C1 segment of cervical spinal cord (tissue), 14 donors: Measurements from ENCODE around the gene ARMC5.

Source experiments
- DNase-seq, 14 donors: peaks; one replicate each; lab custom pipeline; 2025; lab: John Stamatoyannopoulos, UW

Gene ARMC5

DNA sequence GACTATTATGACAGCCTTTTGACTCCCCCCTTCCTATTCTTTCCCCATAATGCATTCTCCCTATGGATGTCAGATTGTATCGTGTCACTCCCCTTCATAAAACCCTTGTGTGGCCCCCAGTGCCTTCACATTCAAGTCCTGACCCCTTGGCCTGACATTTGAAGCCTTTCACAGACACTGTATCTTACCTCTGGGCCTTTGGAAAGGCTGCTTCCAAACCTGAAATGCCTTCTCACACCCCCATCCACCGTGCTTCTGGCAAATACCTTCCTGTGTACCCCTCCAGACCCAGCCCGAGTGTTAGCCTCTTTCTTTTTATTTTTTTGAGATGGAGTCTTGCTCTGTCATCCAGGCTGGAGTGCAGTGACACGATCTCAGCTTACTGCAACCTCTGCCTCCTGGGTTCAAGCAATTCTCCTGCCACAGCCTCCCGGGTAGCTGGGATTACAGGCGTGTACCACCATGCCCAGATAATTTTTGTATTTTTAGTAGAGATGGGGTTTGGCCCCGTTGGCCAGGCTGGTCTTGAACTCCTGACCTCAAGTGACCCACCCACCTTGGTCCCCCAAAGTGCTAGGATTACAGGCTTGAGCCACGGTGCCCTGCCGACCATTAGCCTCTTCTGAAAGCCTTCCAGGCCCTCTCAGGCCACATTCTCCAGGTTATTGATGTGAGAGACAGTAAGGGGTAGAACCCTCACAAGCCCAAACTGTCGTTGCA is 2.1 kb downstream of the ARMC5 start:
- no peak for DNase-seq

DNA sequence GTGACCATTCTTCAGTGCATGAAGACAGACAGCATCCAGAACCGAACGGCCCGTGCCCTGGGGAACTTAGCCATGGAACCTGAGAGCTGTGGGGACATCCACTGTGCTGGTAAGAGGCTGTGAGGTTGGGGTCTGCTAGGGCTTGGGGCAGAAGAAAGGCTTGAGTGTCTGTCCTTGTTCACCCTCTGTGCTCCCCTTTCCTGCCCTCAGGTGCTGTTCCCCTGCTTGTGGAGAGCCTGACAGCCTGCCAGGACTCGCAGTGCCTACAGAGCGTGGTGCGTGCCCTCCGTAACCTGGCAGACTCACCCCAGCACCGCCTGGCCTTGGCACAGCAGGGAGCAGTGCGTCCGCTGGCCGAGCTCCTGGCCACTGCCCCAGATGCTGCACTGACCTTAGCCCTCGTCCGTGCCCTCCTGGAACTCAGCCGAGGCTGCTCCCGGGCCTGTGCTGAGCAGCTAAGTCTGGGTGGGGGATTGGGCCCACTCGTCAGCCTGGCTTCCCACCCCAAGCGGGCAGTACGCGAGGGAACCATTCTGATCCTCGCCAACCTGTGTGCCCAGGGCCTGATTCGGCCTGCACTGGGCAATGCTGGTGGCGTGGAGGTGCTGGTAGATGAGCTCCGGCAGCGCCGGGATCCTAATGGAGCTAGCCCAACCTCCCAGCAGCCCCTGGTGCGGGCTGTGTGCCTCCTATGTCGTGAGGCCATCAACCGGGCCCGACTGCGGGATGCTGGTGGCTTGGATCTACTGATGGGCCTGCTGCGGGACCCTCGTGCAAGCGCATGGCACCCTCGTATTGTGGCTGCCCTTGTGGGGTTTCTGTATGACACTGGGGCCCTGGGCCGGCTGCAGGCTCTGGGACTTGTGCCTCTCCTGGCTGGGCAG is 2.9 kb downstream of the ARMC5 start:
- DNase-seq = no peak

DNA sequence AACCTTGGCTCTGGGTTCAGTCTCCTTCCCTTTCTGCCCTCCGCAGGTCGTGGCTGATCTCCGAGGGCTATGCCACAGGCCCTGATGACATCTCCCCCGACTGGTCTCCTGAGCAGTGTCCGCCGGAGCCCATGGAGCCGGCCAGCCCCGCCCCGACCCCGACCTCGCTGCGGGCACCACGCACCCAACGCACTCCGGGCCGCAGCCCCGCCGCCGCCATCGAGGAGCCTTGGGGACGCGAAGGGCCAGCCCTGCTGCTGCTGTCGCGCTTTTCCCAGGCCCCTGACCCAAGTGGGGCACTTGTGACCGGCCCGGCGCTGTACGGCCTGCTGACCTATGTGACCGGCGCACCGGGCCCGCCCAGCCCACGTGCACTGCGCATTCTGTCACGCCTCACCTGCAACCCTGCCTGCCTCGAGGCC is 5.1 kb downstream of the ARMC5 start:
- no peak for DNase-seq

DNA sequence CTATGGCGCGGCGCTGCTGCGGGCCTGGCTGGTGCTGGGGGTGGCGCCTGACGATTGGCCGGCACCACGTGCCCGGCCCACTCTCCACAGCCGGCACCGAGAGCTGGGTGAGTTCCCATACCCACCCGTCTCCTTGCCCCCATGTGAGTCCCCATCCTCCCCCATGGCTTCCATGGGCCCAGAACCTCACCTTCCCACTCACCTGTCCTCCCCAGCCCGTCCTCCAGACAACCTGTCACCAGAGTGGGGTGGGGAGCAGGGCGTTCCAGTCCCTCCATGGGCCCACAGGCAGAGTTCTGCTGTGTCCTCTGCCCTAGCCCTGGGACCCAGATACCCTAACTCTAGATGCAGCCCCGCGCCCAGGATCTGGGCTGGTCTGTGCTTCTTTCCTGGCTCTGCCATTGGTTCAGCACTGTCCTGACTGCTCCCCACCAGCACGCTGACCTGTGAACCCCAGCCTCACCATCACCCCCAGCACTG is 5.5 kb downstream of the ARMC5 start:
- no peak for DNase-seq

DNA sequence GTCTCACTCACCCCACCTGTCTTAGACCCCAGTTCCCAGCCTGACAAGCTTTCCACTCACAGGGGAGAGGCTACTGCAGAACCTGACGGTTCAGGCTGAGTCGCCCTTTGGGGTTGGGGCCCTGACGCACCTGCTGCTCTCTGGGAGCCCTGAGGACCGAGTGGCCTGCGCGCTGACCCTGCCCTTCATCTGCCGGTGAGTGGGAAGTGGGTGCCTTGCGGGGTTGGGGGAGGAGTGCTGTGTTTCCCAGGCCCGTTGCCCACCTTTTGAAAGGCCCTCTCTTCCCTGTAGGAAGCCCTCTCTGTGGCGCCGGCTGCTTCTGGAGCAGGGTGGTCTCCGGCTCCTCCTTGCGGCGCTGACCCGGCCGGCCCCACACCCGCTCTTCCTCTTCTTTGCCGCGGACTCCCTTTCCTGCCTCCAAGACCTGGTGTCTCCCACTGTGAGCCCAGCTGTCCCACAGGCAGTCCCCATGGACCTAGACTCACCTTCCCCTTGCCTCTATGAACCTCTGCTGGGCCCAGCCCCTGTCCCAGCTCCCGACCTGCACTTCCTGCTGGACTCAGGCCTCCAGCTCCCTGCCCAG is 6.6 kb downstream of the ARMC5 start:
- DNase-seq = no peak

DNA sequence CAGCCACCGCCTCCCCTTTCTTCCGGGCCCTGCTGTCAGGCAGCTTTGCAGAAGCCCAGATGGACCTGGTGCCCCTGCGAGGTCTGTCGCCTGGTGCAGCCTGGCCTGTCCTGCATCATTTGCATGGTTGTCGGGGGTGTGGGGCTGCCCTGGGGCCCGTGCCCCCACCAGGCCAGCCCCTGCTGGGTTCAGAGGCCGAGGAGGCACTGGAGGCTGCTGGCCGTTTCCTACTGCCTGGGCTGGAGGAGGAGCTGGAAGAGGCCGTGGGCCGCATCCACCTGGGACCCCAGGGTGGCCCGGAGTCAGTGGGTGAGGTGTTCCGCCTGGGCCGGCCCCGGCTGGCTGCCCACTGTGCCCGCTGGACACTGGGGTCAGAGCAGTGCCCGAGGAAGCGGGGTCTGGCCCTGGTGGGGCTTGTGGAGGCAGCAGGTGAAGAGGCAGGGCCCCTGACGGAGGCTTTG is 7.1 kb downstream of the ARMC5 start:
- no peak for DNase-seq

DNA sequence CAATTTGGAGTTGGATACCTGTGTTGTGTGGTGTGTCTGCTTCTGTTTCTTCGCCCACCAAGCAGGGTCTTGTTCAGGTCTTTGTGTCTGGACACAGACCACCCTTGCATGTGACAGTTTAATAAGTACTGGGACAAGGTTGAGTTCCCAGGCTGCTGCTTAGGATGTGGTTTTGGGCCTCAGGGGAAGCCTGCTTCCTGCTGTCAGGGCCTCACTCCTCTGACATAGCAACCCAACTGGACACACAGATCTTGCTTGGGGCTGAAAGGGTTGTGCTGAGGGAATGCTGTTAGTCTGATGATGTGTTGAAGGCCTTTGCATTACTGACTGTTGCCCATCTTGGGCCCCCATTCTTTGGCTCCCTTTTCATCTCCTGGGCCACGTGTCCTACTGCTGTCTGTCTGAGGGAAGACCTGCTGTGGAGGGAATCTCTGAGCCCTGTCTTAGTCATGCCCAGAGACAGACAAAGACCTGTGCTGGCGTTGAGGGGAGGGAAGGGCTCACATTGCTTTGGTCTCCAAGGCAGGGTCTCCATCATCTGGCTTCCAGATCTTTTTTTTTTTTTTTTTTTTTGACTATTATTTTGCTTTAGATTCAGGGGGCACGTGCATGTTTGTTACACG is 8.0 kb downstream of the ARMC5 start:
- no peak for DNase-seq

DNA sequence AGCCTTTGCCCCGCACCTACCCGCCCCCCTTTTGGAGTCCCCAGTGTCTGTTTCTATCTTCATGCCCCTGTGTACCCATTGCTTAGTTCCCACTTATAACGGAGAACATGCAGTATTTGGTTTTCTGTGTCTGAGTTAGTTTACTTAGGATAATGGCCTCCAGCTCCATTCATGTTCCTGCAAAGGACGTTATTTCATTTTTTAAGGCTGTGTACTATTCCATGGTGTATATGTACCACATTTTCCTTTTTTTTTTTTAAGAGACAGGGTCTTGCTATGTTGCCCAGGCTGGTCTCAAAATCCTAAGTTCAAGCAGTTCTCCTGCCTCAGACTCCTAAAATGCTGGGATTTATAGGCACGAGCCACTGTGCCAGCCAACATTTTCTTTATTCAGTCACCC is 8.6 kb downstream of the ARMC5 start:
- no peak for DNase-seq

DNA sequence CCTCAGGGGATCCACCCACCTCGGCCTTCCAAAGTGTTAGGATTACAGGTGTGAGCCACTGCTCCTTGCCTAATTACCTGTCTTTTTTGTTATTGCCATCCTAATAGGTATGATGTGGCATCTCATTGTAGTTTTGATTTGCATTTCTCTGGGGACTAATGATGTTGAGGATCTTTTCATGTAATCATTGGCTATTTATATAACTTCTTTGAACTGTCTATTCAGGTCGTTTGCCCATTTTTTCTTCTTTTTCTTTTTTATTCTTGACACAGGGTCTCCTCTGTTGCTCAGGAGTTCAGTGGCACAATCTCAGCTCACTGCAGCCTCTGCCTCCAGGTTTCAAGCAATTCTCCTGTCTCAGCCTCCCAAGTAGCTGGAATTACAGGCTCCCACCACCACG is 11.3 kb downstream of the ARMC5 start:
- DNase-seq = no peak

DNA sequence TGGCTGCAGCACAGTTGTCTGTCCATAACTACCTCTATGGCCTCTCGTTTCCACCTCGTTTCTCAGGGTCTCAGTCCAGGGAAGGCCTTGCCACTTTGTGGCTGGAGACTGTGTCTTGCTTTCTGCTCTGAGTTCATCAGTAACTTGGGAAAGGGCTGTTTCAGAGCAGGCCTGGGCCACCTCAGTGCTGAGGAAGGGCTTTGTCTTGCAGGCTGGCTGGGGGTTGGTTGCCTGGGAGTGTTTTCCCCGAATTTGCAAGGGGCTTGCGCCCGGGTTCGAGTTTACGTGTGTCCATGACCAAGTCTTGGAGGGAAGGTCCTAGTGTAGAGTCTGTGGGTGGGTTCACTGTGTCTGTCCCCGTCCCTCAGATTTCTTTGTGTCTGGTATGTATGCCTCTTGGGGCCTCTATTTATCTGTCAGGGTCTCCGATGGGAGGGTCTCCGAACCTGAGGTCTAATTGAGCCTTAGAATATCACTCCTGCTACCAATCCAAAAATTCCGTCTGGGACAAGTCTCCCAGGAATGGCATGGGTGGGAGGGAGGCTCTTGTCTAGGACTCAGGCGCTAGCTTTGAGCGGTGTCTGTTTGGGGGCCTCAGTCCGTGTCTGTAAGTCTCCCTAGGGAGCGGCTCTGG is 12.1 kb downstream of the ARMC5 start:
- DNase-seq = no peak

DNA sequence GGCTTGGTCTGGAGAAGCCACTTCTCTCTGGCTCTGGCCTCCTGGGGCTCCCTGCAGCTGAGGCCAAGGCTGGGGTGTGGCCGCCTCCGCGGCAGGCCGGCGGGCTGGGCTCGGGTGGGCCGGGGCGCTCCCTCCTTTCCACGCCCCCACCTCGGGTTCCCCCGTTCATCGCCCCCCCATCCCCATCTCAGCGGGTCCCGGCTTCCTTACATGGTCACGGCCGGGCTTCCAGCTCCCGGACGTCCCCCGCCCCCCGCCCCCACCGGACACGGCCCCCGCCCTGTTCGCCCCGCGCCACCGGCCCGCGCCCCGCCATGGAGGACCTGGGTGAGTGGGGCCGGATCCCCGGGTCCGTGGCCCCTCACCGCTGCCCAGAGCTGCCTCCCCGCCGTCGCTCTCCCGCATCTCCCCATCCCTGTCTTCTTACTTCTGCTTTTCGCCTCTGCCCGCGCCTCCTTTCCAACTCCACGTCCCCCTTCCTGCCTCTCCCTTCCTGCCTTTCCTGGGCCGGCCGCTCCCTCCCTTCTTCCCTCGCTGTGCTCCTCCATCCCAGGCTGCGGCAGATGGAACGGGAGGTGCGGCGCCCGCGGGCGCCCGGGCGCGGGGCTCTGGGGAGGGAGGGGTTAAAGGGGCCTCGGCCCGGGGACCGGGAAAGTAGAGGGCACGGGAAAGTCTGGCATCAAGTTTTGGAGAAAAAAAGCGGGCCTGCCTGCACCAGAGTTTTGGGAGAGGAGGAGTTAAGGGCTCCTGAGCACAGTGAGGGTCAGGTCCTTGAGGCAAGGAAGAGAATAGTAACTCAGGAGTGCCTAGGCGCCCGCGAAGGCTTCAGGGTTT is 12.8 kb downstream of the ARMC5 start, which contains the start of gene TGFB1I1:
TSS of gene TGFB1I1 (plus strand) at position 278 of the 834 bp plus-strand sequence. CDS start at position 315, 37 bp downstream.
- DNase-seq = peak in 2 of 14 donors; percentile 25 to 27

DNA sequence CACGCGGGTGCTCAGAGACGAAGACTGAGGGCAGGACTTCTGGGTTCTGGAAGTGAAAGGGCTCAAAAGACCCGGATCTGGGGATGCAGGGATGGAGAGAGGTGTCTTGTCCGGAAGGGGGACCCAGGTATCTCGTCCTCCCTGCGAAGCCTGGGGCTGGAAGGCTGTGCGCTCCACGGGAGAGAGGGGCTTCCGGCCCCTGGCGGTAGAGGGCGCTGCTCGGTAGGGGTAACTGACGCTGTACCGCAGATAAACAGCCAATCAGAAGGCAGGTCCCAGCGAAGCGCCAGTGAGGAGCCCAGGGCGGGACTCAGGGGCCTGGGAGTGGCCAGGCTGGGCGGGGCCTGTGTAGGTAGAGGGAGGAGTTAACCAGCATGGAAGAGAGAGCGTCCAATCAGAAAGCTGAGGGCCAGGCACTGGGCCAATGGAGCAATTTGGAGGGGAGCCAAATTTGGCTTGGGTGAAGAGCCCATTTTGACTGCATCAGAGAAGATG is 13.5 kb downstream of the ARMC5 start:
- DNase-seq = peak in 4 of 14 donors; percentile 18 to 78 (median 26)

DNA sequence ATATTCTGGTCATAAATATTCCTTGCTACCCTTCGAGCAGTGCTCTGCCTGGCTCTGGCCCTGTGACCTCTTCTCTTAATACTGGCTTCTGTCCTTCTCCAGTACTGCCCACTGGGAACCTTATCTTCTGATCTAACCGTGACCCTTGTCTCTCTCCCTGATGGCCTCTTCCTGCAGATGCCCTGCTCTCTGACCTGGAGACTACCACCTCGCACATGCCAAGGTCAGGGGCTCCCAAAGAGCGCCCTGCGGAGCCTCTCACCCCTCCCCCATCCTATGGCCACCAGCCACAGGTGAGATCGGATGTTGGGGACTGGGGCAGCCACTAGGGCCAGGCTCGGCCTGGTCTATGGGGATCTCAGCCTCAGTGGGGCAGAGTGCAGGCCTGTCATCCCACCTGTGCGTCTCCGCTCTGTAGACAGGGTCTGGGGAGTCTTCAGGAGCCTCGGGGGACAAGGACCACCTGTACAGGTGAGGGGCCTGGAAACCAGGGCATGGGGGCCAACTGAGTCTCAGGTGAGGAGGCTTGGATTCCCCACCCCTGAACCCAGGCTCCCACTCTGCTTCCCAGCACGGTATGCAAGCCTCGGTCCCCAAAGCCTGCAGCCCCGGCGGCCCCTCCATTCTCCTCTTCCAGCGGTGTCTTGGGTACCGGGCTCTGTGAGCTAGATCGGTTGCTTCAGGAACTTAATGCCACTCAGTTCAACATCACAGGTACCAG is 14.1 kb downstream of the ARMC5 start:
- no peak for DNase-seq

DNA sequence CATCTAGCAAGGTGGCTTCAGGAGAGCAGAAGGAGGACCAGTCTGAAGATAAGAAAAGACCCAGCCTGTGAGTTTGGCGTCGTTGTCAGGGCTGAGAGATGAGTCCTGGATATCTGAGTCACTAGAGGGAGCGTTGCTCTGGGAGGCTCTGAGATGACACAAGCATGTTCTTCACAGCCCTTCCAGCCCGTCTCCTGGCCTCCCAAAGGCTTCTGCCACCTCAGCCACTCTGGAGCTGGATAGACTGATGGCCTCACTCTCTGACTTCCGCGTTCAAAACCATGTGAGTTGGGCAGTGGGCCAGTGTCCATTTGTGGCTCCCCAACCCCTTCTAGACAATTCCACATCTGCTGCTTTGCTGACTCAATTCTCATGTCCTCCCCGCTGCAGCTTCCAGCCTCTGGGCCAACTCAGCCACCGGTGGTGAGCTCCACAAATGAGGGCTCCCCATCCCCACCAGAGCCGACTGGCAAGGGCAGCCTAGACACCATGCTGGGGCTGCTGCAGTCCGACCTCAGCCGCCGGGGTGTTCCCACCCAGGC is 14.9 kb downstream of the ARMC5 start:
- DNase-seq = peak in 3 of 14 donors; percentile 3 to 23 (median 8)

DNA sequence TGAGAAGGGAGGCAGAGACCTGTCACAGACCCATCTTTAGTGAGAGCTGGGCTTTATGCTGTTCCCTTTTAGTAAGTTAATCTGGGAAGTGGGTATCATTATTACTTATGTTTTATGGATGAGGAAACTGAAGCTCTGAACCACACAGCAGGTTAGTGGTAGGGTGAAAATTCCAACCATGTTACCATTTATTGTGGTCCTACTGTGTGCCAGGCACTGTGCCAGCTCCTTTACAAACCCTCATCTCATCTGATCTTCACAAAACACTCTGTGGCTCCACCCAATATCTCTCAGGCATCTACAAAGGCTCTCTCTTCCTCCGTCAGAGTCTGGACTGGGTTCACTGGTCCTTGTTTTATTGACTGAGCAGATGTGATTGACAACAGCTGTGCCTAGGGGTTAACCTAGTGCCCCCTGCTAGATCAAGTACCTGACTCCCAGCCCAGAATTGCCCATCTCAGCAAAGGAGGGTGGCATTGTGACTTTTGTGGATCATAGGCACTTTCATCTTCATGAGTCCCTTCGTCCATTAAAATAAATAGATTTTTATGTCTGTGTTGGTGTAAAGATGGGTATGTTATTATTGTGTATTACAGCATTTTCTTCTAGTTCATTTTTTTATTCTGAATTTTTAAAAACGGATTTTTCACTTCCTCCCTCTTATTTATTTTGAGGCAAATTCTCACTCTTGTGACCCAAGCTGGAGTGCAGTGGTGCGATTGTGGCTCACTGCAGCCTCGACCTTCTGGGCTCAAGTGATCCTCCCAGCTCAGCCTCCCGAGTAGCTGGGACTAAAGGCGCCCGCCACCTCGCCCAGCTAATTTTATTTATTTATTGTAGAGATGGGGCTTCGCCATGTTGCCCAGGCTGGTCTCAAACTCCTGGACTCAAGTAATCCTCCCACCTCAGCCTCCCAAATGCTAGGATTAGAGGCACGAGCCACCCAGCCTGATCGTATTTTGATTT is 15.8 kb downstream of the ARMC5 start:
- no peak for DNase-seq

DNA sequence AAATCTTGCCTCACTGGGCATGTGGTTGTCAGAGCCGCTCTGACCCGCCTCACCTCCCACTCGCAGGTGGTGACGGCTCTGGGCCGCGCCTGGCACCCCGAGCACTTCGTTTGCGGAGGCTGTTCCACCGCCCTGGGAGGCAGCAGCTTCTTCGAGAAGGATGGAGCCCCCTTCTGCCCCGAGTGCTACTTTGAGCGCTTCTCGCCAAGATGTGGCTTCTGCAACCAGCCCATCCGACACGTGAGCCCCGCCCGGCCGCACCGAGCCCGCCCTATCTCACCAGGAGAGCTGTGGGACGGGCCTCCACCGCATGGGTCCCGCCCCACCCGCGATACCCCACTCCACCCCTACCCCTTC is 16.6 kb downstream of the ARMC5 start:
- DNase-seq = no peak

DNA sequence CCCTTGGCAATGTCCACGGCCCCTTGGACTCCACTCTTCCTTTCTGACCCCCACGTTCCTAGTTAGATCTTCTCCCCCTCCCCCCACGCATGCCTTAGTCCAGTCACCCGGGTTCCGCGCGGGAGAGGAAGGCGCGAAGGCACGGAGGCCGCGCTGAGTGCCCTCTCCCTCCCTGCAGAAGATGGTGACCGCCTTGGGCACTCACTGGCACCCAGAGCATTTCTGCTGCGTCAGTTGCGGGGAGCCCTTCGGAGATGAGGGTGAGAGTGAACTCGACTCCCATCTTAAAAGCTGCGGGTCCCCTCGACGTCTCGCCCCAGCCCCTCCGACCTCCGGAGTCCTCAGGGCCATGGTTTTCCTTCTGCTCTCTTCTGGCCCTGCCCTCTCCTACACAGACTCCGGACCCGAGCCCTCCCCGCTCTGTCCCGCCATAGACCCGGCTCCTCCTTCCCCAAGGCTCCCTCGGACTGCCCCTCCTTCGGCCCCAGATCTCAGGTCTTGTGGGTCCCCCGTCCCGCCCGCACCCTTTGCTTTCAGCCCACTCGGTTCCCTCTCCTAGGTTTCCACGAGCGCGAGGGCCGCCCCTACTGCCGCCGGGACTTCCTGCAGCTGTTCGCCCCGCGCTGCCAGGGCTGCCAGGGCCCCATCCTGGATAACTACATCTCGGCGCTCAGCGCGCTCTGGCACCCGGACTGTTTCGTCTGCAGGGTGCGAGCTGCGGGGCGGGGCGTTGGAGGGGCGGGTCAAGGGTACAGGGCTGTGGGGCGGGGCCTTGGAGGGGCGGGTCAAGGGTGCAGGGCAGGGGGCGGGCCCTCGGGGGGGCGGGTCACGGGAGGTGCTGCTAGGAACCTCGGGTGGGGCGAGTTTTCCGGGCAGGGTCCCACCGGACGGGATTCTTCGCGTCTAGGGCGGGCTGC is 17.3 kb downstream of the ARMC5 start:
- DNase-seq = peak in 8 of 14 donors; percentile 13 to 60 (median 24)
